SK-N-SH (cell line): ENCODE measurements around the gene NLGN1. TPM values are rescaled to one million over a fixed set of nuclear protein-coding genes. Genes with fewer than 3 reads are reported as not detected.

Source experiments
- CTCF ChIA-PET: fragments of 300-600, 350-600 bp; formaldehyde crosslinking; extraction: SDS; loops from one replicate; lab custom pipeline; 2021; lab: Yijun Ruan, JAX
- POLR2A ChIA-PET: fragments of 350-600 bp; sonication (Branson Sonifier 250); formaldehyde crosslinking; extraction: SDS; loops from one replicate; lab custom pipeline; 2020; ENCODE audit warnings: antibody characterized with exemption, inconsistent platforms; lab: Yijun Ruan, JAX
- DNase-seq: peaks from one replicate; pipeline ENCODE4 v3.0.0; 2012
- H2AFZ ChIP-seq: fragments of 200-600 bp; sonication (generic); 2 replicates; pipeline ENCODE4 v1.8.1; 2016; ENCODE audit warnings: antibody characterized with exemption, mild to moderate bottlenecking, low read depth
- H3F3A ChIP-seq: fragments of 200-600 bp; sonication (generic); replicated peaks from 2 replicates; pipeline ENCODE3; 2016; ENCODE audit warnings: antibody characterized with exemption, mild to moderate bottlenecking; ENCODE audit not compliant: insufficient read depth
- H3K27ac ChIP-seq, 2 experiments: fragments of 200-500 bp in 1 of 2; fragments of 200-600 bp in 1 of 2; sonication (Bioruptor generic) in 1 of 2; sonication (generic), shearing (Covaris generic) in 1 of 2; 2 replicates each; pipeline versions ENCODE4 v1.5.1 to v1.6.1; 2014 to 2016; ENCODE audit warnings: low read depth in 2 of 2, inconsistent platforms in 1 of 2, low read length in 1 of 2, mild to moderate bottlenecking in 1 of 2, mixed read lengths in 1 of 2
- H3K27me3 ChIP-seq: fragments of 200-600 bp; sonication (generic), shearing (Covaris generic); 2 replicates; pipeline ENCODE4 v1.6.1; 2016; ENCODE audit warnings: mixed run types; ENCODE audit not compliant: insufficient read depth
- H3K36me3 ChIP-seq, 2 experiments: fragments of 200-500 bp in 1 of 2; fragments of 200-600 bp in 1 of 2; sonication (Bioruptor generic) in 1 of 2; sonication (generic) in 1 of 2; replicated peaks in 1 of 2; 2 replicates each; pipeline versions ENCODE3 to v1.5.1; 2014 to 2016; ENCODE audit warnings: low read length in 1 of 2, mild to moderate bottlenecking in 1 of 2; ENCODE audit not compliant: insufficient read depth in 2 of 2, control insufficient read depth in 1 of 2
- H3K4me1 ChIP-seq, 2 experiments: fragments of 200-500 bp in 1 of 2; fragments of 200-600 bp in 1 of 2; sonication (Bioruptor generic) in 1 of 2; sonication (generic), shearing (Covaris generic) in 1 of 2; 2 replicates each; pipeline versions ENCODE4 v1.5.1 to v1.6.1; 2014 to 2016; ENCODE audit warnings: low read depth in 1 of 2, low read length in 1 of 2, mixed run types in 1 of 2; ENCODE audit not compliant: insufficient read depth in 2 of 2, control insufficient read depth in 1 of 2
- H3K4me2 ChIP-seq: fragments of 200-600 bp; sonication (generic), shearing (Covaris generic); 2 replicates; pipeline ENCODE4 v1.6.1; 2017; ENCODE audit warnings: mixed run types
- H3K4me3 ChIP-seq, 2 experiments: fragments of 200-500 bp in 1 of 2; fragments of 200-600 bp in 1 of 2; sonication (Bioruptor generic) in 1 of 2; sonication (generic), shearing (Covaris generic) in 1 of 2; 2 replicates each; pipeline versions ENCODE4 v1.5.1 to v1.8.1; 2014 to 2016; ENCODE audit warnings: low read depth in 2 of 2, inconsistent platforms in 1 of 2, low read length in 1 of 2, mild to moderate bottlenecking in 1 of 2, mixed read lengths in 1 of 2, moderate library complexity in 1 of 2
- H3K79me2 ChIP-seq: fragments of 200-600 bp; sonication (generic); 2 replicates; pipeline ENCODE4 v1.8.1; 2017; ENCODE audit warnings: mild to moderate bottlenecking; ENCODE audit not compliant: insufficient read depth
- H3K9ac ChIP-seq: fragments of 200-600 bp; sonication (generic); 2 replicates; pipeline ENCODE4 v1.6.1; 2017; ENCODE audit warnings: mixed run types
- H3K9me2 ChIP-seq: fragments of 200-600 bp; sonication (generic); 2 replicates; pipeline ENCODE4 v1.6.1; 2017; ENCODE audit warnings: mixed run types
- H3K9me3 ChIP-seq: fragments of 200-600 bp; sonication (generic); 2 replicates; pipeline ENCODE4 v1.6.1; 2017; ENCODE audit warnings: mixed run types, mild to moderate bottlenecking, moderate library complexity
- H4K20me1 ChIP-seq: fragments of 200-600 bp; sonication (generic); 2 replicates; pipeline ENCODE4 v1.6.1; 2017; ENCODE audit warnings: mild to moderate bottlenecking, mixed run types; ENCODE audit not compliant: insufficient read depth
- ELF1 ChIP-seq: IDR thresholded peaks from 2 replicates; pipeline ENCODE4 v1.4.0; 2012
- EP300 ChIP-seq, 2 experiments: IDR thresholded peaks; 2 replicates each; pipeline versions ENCODE4 v1.4.0 to v1.6.1; 2012; ENCODE audit warnings: borderline replicate concordance in 1 of 2, low read depth in 1 of 2, low read length in 1 of 2
- FOXJ3 ChIP-seq: sonication (generic); formaldehyde crosslinking; IDR thresholded peaks from 2 replicates; pipeline ENCODE4 v1.5.1; 2020; ENCODE audit warnings: mild to moderate bottlenecking, missing genetic modification reagents
- MXI1 ChIP-seq: IDR thresholded peaks from 2 replicates; pipeline ENCODE4 v1.6.1; 2012; ENCODE audit warnings: mild to moderate bottlenecking, low read depth, low read length, improper control_type of control experiment
- POLR2AphosphoS5 ChIP-seq: IDR thresholded peaks from 2 replicates; pipeline ENCODE4 v1.6.1; 2012; ENCODE audit warnings: low read depth, low read length
- RFX5 ChIP-seq: IDR thresholded peaks from 2 replicates; pipeline ENCODE4 v1.6.1; 2012; ENCODE audit warnings: mild to moderate bottlenecking, improper control_type of control experiment, low read length
- RXRA ChIP-seq: IDR thresholded peaks from 2 replicates; pipeline ENCODE4 v1.4.0; 2012; ENCODE audit warnings: low read depth, mild to moderate bottlenecking, borderline replicate concordance
- SIN3A ChIP-seq: IDR thresholded peaks from 2 replicates; pipeline ENCODE4 v1.6.1; 2012; ENCODE audit warnings: low read depth, mild to moderate bottlenecking, low read length, moderate library complexity, borderline replicate concordance
- TCF12 ChIP-seq: IDR thresholded peaks from 2 replicates; pipeline ENCODE4 v1.4.0; 2012
- TEAD4 ChIP-seq: IDR thresholded peaks from 2 replicates; pipeline ENCODE4 v1.4.0; 2012; ENCODE audit warnings: mild to moderate bottlenecking, borderline replicate concordance; ENCODE audit not compliant: insufficient read depth
- WGBS: methylation state at CpG from one replicate; pipeline ENCODE4 v1.1.6; 2017; ENCODE audit warnings: low lambda C conversion rate; 5-methylcytosine and 5-hydroxymethylcytosine counted together
- polyA plus RNA-seq, 3 experiments: library from polyadenylated mRNA; depleted of rRNA; stranded (reverse); fragments of >200 nt; gene quantifications; 2 replicates each; pipeline ENCODE4 v1.2.3, GENCODE V29; 2012
- TF ChIP-seq, protein P1 (sequence below): IDR thresholded peaks from 2 replicates; pipeline ENCODE4 v1.4.0; 2012; ENCODE audit warnings: low read depth, borderline replicate concordance
- TF ChIP-seq, protein P2 (sequence below): IDR thresholded peaks from 2 replicates; pipeline ENCODE4 v1.4.0; 2012; ENCODE audit warnings: low read depth
- TF ChIP-seq, protein P3 (sequence below): fragments of 150-350 bp; IDR thresholded peaks from 2 replicates; pipeline ENCODE4 v1.6.1; 2017; ENCODE audit warnings: antibody characterized with exemption, low read length, low read depth, borderline replicate concordance
- TF ChIP-seq, protein P4 (sequence below): fragments of 150-350 bp; IDR thresholded peaks from 2 replicates; pipeline ENCODE4 v1.6.1; 2016; ENCODE audit warnings: mild to moderate bottlenecking, low read depth, low read length

Gene NLGN1
- polyA plus RNA-seq, 1 of the 3 experiments (the other 2 are of a cell fraction) = 1.5 TPM

DNA sequence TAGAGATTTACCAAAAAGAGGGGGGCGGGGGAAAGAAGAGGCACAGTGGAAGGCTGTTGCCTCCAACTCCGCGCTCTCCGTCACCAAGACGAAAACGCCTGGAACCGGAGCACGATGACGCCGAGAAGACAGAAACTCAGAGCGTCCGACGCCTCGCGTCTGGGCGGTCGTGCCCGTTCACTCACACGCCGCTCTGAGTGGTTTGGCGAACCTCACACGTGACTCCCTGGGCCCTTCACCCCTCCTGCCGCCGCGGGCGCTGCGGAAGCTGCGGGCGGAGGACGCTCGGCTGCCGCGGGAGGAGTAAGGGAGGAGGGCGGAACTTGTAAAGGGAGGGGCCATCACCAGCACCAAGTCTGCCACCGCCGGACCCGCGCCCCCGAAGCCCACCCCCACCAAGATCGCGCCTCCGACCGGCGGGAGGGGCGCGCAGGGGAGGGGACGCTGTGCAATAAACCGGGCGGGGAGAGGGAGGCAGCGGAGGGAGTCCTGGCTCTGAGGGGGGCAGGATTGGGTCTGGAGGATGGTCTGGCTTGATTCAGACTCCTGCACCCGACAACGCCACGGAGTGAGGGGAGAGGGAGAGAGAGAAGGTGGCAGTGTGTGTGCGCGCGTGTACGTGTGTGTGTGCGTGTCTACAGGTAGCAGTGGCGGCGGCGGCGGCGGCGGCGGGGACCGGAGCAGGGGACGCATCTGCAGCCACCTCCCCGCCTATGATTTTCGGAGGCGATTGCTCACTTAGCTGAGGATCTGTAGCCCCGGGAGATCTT is 1.9 kb upstream of the NLGN1 start:
- H3K36me3 ChIP-seq = no peaks in the 10 kb centered on the region
- ChIA-PET CTCF (no interaction called here), POLR2A (no interaction called here)
- no peaks in the 10 kb centered on the region for H4K20me1 ChIP-seq
- H3K4me3 ChIP-seq = peak overlapping the region; percentile 63 to 75
- TF ChIP-seq MXI1 (peak; percentile 44; the same call in 1 of the 2 replicates), SIN3A (0 out of 2 replicates have a peak, but pooled peaks have one; percentile 12), FOXJ3 (0 out of 2 replicates have a peak, but pooled peaks have one; percentile 42), POLR2AphosphoS5 (no peak), TCF12 (no peak)
- TF ChIP-seq, protein P1, sequence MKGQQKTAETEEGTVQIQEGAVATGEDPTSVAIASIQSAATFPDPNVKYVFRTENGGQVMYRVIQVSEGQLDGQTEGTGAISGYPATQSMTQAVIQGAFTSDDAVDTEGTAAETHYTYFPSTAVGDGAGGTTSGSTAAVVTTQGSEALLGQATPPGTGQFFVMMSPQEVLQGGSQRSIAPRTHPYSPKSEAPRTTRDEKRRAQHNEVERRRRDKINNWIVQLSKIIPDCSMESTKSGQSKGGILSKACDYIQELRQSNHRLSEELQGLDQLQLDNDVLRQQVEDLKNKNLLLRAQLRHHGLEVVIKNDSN = peak; percentile 89
- TF ChIP-seq, protein P2, sequence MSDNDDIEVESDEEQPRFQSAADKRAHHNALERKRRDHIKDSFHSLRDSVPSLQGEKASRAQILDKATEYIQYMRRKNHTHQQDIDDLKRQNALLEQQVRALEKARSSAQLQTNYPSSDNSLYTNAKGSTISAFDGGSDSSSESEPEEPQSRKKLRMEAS = peak; percentile 91
- TF ChIP-seq, protein P3, sequence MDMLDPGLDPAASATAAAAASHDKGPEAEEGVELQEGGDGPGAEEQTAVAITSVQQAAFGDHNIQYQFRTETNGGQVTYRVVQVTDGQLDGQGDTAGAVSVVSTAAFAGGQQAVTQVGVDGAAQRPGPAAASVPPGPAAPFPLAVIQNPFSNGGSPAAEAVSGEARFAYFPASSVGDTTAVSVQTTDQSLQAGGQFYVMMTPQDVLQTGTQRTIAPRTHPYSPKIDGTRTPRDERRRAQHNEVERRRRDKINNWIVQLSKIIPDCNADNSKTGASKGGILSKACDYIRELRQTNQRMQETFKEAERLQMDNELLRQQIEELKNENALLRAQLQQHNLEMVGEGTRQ = peak; percentile 51; the same call in 1 of the 2 replicates
- no peaks in the 10 kb centered on the region for H3K9me2 ChIP-seq
- peak overlapping the region; percentile 74 for H3K4me2 ChIP-seq
- WGBS = 1% methylated on average over 33 of the region's 71 CpGs
- H3K27ac ChIP-seq = peak overlapping the region; percentile 49 to 67; a peak in 3 of 4 replicates
- peak overlapping the region; percentile 96 for H2AFZ ChIP-seq
- peak overlapping the region; percentile 39; the same call in 1 of the 2 replicates for H3K9ac ChIP-seq
- no peaks in the 10 kb centered on the region for H3K9me3 ChIP-seq
- H3F3A ChIP-seq = peaks cover 13% of the 10 kb centered on the region
- no peaks in the 10 kb centered on the region for H3K79me2 ChIP-seq
- H3K27me3 ChIP-seq = 0 out of 2 replicates have a peak, but pooled peaks cover 5% of the 10 kb centered on the region
- H3K4me1 ChIP-seq = peaks cover 0 to 20% of the 10 kb centered on the region in 2 experiments; a peak in 2 of 4 replicates
- peak; percentile 84 for DNase-seq

DNA sequence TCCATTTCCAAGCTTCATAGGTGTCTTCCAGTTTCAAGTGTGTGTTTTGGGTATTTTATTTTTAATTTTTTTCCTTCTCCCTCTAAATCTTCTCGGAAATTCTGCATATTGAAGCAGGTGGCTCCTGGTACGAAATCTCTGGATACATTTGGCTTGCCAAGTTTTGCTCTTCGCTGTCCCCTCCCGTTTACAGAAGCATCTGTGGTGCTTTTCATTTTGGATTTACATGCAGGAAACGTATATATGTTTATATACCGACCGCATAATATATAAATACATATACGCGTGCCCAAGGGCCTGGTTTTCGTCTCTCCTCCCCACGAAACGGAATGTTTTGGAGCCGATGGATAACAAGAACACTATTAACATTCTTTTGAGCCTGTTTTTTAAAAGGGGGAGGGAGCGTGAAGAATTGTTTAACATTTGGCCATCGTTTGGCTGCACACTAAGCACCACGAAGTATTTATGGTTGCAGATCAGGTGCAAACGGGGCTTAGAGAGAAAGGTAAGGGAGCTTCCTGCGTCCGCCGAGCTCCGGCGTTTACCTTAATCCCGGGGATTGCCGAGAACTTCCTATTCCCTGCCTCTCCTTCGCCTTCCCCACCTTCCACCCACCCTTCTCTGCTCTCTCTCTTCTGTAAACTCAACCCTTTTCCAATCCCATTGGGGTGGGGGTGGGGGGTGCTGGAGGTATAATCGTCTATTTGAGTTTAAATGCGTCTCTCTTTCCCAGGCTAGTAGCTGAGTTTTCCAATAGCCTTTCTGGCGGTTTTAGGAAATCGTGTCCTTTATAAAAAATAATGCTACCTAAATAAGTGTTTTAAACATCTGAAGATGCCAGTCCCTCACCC is 1.1 kb upstream of the NLGN1 start:
- Histone ChIP-seq H3K27ac (no peak overlapping the region; a peak in 1 of 4 replicates), H3K9me2 (no peaks in the 10 kb centered on the region), H3K9me3 (no peaks in the 10 kb centered on the region), H3K4me3 (peak overlapping the region; percentile 63 to 75), H2AFZ (peak overlapping the region; percentile 96), H3K79me2 (no peaks in the 10 kb centered on the region), H3K36me3 (no peaks in the 10 kb centered on the region), H3K4me1 (peaks cover 0 to 20% of the 10 kb centered on the region in 2 experiments; a peak in 2 of 4 replicates), H3K9ac (no peak overlapping the region), H3K4me2 (peak overlapping the region; percentile 74), H3K27me3 (0 out of 2 replicates have a peak, but pooled peaks cover 5% of the 10 kb centered on the region), H3F3A (peaks cover 13% of the 10 kb centered on the region), H4K20me1 (no peaks in the 10 kb centered on the region)
- TF ChIP-seq ELF1 = no peak
- TF ChIP-seq EP300 (IDR thresholded peaks at IDR 0.05; ENCODE audit: borderline replicate concordance in 1 of 2, low read depth in 1 of 2, low read length in 1 of 2) = no peak
- TF ChIP-seq, protein P4, sequence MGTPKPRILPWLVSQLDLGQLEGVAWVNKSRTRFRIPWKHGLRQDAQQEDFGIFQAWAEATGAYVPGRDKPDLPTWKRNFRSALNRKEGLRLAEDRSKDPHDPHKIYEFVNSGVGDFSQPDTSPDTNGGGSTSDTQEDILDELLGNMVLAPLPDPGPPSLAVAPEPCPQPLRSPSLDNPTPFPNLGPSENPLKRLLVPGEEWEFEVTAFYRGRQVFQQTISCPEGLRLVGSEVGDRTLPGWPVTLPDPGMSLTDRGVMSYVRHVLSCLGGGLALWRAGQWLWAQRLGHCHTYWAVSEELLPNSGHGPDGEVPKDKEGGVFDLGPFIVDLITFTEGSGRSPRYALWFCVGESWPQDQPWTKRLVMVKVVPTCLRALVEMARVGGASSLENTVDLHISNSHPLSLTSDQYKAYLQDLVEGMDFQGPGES = no peak
- no peak for TF ChIP-seq TEAD4
- TF ChIP-seq, protein P3 = no peak
- TF ChIP-seq RXRA = no peak
- no peak for TF ChIP-seq FOXJ3
- no peak for TF ChIP-seq RFX5
- 3% methylated on average over 29 of the region's 29 CpGs for WGBS
- ChIA-PET POLR2A (no interaction called here), CTCF (interaction anchor here (1.0 to 5.8 kb wide), 4 partner anchors 15 to 143 kb away, joined by 3 to 24 read pairs (median 4); no protein-coding TSS in a partner anchor)
- DNase-seq = peak; percentile 37
